GM18519 (cell line): Measurements from ENCODE around the gene ORC1.
A peak's percentile ranks its signal among the peaks of the same experiment; 100 is the strongest.

Experiments used
- ATAC-seq: cut with Tn5 transposase; IDR thresholded peaks from one replicate; pipeline ENCODE4 v1.9.1; 2021; ENCODE audit warnings: mild to moderate bottlenecking, moderate library complexity; ENCODE audit not compliant: unreplicated experiment, low FRiP score

The ORC1 gene

DNA sequence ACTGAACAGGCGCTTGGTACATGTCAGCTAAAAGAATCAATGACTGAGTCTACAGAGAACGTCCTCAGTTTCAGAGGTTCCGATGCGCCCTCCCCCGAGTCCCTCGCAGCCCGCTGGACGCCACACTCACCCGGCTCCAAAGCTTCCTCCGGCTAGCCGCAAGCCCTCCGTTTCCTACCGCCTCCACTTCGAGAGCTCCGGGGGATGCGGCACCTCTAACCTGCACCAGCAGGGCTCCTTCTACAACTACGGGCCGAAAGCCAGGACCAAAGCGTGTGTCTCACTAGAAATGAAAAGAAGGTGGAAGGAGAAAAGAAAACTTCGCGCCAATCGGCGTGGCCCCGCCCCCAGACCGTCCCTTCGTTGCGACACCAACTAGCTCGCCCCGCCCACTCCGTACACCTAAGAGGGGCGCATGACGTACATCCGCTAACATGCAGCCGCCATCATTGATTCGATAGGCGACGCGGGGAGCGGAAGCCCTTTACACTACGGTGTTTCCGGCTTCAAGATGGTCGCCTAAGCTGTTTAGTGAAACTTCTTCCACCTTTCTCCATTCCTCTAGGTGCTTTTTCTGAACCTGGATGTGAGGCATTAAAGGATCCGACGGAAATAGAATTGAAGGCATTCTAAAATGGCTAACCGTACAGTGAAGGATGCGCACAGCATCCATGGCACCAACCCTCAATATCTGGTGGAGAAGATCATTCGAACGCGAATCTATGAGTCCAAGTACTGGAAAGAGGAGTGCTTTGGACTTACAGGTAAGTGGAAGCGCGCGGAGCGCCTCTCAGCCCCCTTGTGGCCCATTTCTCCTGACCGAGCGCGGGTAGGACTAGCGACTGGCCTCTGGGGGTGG is at the start of gene ORC1, which contains the start of gene PRPF38A:
Gene ORC1 (minus strand): TSS at position 308 of the 859 bp plus-strand sequence. CDS start 2,200 bp downstream, outside the sequence.
Gene PRPF38A (plus strand): TSS at position 487 of the 859 bp plus-strand sequence. CDS start 148 bp downstream, at position 635.
- peak; percentile 70 for ATAC-seq

GRCh38 chr1:52444463-52444862 is 40.2 kb upstream of the ORC1 start:
- ATAC-seq: no peak

DNA sequence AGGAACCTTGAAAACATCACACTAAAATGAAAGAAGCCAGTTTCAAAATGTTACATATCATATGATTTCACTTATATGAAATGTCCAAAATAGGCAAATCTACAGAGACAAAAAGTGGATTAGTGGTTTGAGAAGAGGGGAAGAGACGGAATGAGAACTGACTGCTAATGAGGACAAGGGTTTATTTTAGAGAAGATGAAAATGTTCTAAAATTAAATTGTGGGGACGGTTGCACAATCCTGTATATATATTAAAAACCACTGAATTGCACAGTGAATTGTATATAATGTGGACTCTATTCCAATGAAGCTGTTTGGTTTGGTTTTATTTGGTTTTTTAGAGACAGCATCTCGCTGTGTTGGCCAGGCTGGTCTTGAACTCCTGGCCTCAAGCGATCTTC is 35.8 kb upstream of the ORC1 start:
- no peak for ATAC-seq

DNA sequence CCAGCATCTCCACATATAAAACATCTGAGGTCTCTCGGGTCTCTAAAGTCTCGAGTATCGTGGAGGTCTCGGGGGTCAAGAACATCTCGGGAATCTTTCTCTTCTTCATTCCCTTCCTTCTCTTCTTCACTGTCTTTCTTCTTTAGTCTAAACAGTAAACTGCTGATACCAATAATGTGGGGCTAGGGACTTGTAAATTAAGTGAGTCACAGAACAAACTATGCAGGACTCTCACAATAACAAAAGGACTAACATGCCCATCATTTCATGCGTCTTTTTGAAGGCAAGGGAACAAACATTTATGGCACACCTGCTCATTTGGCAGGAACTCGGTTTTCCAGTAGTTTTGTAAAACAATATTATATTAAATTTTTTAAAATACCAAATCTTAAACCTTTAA is 32.6 kb upstream of the ORC1 start:
- ATAC-seq: no peak

GRCh38 chr1:52435650-52436049 is 31.4 kb upstream of the ORC1 start:
- no peak for ATAC-seq

DNA sequence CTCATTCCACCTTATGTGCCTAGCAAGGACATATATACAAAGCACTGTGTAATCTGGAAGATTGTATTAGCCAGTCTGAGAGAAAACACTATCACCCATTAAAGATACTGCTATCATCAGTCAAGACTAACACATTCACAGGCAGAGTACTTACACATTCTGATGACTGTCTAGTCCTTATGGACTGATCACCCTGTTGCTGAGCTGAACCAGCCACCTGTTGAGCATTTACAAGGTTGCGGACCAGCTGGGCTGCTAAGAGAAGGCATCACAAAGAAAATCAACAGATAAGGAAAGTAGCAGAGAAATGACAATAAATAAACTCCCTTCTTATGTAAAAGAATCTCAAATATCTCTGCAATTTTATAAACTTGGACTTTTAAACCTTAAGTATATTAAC is 31.0 kb upstream of the ORC1 start:
- no peak for ATAC-seq

DNA sequence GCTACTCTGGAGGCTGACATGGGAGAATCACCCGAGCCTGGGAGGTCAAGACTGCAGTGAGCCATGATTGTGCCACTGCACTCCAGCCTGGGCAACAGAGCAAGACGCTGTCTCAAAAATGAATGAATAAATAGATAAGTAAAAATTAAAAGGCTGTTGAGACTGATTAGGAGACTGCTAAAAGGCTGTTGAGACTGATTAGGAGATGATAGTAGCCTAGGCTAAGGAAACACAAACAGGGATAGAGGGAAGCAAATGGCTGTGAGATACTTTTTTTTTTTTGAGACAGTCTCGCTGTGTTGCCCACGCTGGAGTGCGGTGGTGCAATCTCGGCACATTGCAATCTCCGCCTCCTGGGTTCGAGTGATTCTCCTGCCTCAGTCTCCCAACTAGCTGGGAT is 28.6 kb upstream of the ORC1 start:
- ATAC-seq: no peak

DNA sequence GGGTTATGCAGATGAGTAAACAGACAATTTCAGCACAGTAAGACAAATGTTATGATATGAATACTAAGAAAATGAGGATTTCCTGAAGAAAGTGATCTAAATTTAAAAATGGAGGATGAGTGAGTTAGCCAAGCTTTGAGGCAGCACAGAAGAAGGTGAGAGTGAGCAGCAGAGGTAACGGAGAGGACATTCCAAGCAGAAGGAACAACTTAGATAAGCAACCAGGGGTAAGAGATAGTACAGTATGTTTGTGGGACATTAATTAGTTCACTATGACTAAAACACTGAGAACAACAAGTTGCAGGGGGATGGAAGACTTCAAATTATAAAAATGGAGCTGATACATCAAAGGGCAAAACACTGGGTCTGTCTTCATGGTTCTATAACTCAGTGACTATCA is 22.9 kb upstream of the ORC1 start:
- no peak for ATAC-seq

DNA sequence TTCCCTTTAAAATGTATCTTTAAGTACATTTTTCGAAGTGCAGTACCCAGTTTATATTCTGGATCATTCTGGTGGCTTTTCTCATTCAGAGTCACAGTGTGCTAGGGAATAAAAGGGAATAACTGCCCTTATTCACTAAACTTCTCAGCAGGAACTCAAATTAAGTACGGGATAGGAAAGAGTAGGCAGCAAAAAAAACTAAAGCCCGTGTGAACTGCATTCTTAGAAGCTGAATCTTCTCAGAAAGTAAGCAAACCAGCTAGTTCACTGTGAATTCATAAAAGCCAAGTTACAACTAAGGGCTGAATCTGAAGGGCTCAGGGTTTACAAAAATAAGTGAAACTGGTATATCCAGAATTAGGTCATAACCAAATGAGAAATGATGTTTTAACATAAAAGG is 22.1 kb upstream of the ORC1 start:
- ATAC-seq: no peak

- no peak for ATAC-seq
Observed at GRCh38 chr1:52424813-52425212, 20.6 kb upstream of the ORC1 start.

- no peak for ATAC-seq
Observed at GRCh38 chr1:52424231-52424636, 20.0 kb upstream of the ORC1 start.

GRCh38 chr1:52423771-52424170 is 19.5 kb upstream of the ORC1 start:
- ATAC-seq: no peak

- ATAC-seq: no peak
Observed at GRCh38 chr1:52423055-52423454, 18.8 kb upstream of the ORC1 start.

DNA sequence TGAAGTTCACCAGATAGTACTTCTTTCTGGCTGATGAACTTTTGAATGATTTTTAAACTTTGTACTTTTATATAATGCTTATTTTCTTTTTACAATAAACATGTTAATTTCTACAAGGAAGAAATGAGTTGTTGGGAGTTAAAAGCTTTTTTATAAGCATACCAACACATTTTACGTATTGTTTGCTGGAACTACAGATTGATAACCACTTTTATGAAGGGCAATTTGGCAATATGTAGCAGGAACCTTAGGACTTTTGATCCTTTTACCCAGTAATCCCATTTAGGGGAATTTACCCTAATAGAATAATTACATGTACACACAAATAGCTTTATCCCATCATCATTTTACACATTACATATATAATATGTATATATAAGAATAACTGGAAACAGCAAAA is 16.5 kb upstream of the ORC1 start:
- no peak for ATAC-seq

DNA sequence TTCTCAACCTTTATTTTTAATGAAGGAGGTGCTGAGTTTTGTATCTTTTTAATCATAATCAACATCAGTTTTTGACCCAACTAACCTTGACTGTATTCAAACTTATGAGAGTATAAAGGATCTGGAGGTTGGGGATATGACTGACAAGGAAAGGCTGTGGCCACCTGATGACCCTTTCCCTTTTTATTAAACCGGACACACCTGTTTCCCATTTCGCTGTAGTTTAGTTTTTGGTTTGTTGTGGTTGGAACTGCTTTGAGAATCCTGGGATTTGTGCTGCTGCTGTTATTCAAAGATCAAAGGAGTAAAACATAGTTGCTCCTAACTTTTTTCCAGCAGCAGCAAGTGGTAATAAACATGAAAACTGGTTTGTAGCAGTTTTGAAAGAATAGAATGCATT is 12.6 kb upstream of the ORC1 start:
- ATAC-seq: no peak

DNA sequence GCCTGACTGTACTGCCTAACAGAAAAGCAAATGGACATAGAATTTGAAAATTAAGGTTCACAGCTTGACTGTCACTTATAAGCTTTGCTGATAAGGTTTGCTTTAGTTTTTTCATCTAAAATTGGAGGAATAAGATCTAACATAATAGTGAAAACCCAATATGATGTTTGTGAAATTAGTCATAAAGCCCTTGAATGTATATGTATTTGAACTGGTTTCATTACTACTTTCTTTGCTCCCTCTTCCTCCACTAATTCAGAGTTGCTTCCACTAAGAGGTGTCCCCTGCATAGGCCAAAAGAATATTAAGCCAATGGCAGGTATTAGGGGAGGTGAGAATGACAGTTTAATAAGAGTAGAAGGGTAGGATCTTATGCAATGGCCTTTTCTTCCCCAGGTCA is 10.7 kb upstream of the ORC1 start:
- no peak for ATAC-seq

GRCh38 chr1:52413410-52413989 is 9.3 kb upstream of the ORC1 start:
- ATAC-seq: no peak

- no peak for ATAC-seq
Observed at GRCh38 chr1:52404975-52405338, 734 bp upstream of the ORC1 start.

DNA sequence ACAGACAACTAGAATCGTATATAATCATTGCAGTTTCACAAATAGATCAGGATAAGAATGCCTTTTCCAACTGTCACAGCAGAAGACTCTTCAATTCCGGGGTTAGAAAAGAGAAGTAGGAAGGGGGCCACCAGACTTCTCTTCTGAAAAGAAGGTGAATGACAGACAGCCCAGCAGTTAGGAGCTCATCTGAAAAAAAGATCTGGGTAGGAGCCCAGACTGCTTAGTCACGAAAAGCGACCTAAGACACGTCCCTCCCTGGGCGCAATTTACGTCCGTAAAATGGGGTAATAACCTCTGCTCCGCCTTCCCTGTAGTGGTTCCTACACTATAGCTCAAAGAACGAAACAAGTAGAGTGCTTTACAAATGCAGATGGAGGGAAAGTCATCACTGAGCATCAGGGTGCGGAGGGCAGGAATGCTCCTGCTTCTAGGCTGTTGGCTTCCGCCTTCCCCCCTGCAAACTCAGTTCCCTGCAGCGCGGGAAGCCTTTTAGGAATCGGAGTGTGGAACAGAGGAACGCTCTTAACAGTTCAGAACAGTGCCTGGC is 582 bp downstream of the ORC1 start:
- ATAC-seq: peak; percentile 28

- ATAC-seq: no peak
Observed at GRCh38 chr1:52402860-52403240, 1.4 kb downstream of the ORC1 start.

DNA sequence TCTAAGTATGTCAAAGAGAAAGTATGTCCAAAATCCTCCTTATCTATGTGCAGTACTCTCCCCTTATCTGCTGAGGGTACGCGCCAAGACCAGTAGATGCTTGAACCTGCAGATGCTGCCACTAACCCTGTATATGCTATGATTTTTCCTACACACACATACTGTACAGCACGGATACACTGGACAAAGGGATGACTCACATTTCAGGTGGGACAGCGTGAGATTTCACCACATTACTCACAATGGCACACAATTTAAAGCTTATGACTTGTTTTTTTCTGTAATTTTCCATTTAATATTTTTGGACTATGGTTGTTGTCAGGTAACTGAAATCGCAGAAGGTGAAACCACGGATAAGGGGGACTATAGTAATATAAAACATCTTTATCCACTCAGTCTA is 4.1 kb downstream of the ORC1 start:
- no peak for ATAC-seq

DNA sequence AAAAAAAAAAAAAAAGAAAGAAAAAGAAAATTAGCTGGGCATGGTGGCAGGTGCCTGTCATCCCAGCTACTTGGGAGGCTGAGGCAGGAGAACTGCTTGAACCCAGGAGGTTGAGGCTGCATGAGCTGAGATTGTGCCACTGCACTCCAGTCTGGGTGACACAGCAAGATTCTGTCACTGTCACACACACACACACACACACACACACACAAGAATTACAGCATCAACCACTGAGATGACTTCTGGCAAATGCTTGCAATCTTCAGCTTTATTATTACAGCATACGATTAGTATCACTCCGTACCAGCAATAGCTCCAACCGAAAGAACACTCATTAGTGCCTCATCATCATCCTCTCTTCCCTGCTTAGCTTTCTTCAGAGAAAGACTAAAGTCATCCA is 4.6 kb downstream of the ORC1 start:
- no peak for ATAC-seq
